PFSK-1 (cell line): ENCODE data around the gene TOM1L2.
A peak's percentile ranks its signal among the peaks of the same experiment; 100 is the strongest.

ENCODE experiments used
- FOXP2 ChIP-seq: optimal IDR thresholded peaks from 2 replicates; pipeline ENCODE3; 2011; ENCODE audit warnings: borderline replicate concordance, control low read depth, inconsistent platforms; ENCODE audit not compliant: insufficient read depth; ENCODE audit errors: extremely low read length, extremely low read depth
- POLR2AphosphoS5 ChIP-seq: IDR thresholded peaks from 2 replicates; pipeline ENCODE4 v1.6.1; 2012; ENCODE audit warnings: low read depth, mild to moderate bottlenecking, control low read depth, low read length, moderate library complexity
- REST ChIP-seq, 2 experiments: IDR thresholded peaks; 2 replicates each; pipeline versions ENCODE4 v1.6.1 to v1.8.0; 2011 to 2012; ENCODE audit warnings: low read depth in 2 of 2, low read length in 2 of 2, control low read depth in 1 of 2, inconsistent platforms in 1 of 2, mild to moderate bottlenecking in 1 of 2, moderate library complexity in 1 of 2; ENCODE audit not compliant: insufficient read depth in 1 of 2
- SIN3A ChIP-seq: IDR thresholded peaks from 2 replicates; pipeline ENCODE4 v1.6.1; 2012; ENCODE audit warnings: mild to moderate bottlenecking, low read length, moderate library complexity, borderline replicate concordance; ENCODE audit not compliant: insufficient read depth
- TAF1 ChIP-seq: IDR thresholded peaks from 2 replicates; pipeline ENCODE4 v1.6.1; 2012; ENCODE audit warnings: low read length, control low read depth, borderline replicate concordance; ENCODE audit not compliant: insufficient read depth

Gene TOM1L2

DNA sequence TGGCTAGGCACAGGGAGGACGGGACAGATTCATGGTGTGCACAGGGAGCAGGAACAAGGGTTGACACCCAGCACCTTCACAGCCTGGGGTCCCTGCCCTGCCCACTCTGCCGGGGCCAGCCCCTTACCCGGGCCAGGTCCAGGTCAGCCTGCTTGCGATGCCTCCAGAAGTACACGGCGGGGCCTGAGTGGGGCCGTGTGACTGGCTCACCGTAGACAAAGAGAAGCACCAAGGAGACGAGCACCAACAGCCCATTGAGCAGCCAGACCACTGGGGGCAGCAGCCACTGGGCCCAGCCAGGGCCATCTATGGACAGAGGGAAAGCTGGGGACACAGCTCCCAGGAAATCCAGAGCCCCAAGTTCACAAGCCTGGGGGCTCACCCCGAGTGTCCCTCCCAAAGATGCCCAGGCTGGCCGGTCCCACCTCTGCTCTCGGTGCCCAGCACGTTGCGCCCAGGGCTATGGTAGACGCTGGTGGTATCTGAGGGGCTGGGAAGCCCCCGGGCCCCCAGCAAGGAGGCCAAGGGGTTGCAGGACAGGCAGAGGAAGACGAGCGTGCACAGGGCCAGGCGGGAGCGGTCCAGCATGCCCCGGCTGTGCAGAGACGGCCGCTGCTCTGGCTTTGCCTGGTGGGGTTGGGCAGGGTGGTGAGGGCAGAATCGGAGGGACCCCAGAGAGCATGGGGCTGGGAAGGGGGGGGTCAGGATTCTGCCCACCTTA, 155.2 kb downstream of the TOM1L2 start:
- TF ChIP-seq TAF1 (no peak), POLR2AphosphoS5 (peak; percentile 51; the same call in 1 of the 2 replicates)

DNA sequence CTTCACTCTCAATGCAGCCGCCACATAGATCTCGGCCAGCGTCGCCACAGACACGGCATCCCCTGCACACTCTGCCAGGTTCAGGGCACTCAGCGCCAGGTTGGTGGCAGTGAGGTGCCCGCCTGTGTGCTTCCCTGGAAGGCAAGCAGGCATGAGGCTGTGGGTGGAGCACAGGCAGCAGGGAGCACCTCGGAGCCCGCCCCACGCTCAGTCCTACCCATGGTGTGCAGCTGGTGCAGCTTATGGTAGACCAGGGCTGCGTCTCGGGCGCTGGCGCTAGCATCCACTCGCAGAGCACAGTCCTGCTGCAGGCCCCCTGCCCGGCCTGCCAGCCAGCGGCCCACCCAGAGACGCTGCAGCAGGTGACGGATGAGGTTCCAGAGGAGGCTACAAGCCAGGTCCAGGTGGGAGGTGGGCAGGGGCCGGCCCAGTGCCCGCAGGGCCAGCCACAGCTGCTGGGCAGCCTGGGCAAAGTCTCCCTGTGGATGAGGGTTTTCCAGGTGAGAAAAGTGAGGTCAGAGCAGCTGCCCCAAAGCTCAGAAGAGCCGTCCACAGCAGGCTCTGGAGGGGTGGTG, 155.9 kb downstream of the TOM1L2 start:
- no peak for TF ChIP-seq SIN3A
- TF ChIP-seq REST (IDR thresholded peaks at IDR 0.05; ENCODE audit: insufficient read depth in 1 of 2, low read depth in 2 of 2, low read length in 2 of 2): no peak
- TF ChIP-seq FOXP2: no peak
- TF ChIP-seq TAF1: no peak
- no peak; the same call in 1 of the 2 replicates for TF ChIP-seq POLR2AphosphoS5

DNA sequence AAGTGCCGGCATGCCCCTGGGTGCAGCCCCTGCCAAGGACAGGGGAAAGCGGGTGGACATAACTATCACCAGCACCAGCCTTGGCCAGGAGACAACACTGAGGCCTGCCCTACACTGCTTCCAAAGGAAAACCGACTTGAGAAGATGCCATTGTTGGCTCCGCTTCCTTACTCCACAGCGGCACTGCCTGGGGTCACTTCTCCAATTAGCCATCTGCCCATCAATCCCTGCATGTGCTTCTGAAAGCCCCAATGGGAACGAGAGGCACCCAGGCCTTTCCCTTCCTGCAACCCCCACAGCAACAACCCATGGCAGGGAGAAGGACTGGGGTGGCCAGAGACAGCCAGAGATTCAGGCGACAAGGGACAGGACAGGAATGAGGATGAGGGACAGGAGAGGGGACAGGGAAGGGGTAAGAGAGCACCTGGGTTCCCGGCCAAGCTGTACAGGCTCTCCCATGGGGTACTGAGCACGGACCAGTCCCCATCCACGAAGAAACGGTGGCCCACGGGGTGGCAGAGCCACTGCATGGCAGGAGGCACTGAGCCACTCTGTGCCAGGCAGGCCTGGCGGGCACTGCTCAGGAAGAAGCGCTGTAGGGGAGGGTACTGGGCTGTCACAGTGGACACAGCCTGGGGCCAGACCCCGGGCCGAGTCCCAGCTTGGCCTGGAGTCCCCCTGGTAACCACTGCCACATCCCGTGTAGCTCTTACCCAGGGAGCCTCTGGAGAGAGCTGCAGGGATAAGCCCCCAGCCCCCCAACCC, 156.6 kb downstream of the TOM1L2 start:
- TF ChIP-seq FOXP2 (no peak), POLR2AphosphoS5 (no peak; the same call in 1 of the 2 replicates), SIN3A (no peak), TAF1 (no peak), REST (IDR thresholded peaks at IDR 0.05; ENCODE audit: insufficient read depth in 1 of 2, low read depth in 2 of 2, low read length in 2 of 2) (no peak)

DNA sequence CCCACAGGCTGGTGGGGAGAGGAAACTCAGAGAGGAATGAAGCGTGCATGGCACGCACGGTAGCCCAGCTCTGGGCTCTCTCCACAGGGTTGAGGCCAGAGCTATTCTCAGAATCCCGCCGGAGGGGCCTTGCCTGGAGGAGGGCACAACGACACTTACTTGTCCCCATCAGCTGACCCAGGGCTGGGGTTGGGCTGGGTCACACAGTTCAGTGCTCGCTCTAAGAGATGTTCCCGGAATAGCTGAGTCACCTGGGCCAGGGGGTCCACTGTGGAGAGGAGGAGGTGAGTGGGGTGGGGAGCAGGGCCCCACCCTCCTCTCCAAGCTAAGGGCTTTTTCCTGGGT, 157.2 kb downstream of the TOM1L2 start:
- TF ChIP-seq TAF1 (no peak), POLR2AphosphoS5 (no peak), SIN3A (no peak), FOXP2 (no peak), REST (IDR thresholded peaks at IDR 0.05; ENCODE audit: insufficient read depth in 1 of 2, low read depth in 2 of 2, low read length in 2 of 2) (no peak)

DNA sequence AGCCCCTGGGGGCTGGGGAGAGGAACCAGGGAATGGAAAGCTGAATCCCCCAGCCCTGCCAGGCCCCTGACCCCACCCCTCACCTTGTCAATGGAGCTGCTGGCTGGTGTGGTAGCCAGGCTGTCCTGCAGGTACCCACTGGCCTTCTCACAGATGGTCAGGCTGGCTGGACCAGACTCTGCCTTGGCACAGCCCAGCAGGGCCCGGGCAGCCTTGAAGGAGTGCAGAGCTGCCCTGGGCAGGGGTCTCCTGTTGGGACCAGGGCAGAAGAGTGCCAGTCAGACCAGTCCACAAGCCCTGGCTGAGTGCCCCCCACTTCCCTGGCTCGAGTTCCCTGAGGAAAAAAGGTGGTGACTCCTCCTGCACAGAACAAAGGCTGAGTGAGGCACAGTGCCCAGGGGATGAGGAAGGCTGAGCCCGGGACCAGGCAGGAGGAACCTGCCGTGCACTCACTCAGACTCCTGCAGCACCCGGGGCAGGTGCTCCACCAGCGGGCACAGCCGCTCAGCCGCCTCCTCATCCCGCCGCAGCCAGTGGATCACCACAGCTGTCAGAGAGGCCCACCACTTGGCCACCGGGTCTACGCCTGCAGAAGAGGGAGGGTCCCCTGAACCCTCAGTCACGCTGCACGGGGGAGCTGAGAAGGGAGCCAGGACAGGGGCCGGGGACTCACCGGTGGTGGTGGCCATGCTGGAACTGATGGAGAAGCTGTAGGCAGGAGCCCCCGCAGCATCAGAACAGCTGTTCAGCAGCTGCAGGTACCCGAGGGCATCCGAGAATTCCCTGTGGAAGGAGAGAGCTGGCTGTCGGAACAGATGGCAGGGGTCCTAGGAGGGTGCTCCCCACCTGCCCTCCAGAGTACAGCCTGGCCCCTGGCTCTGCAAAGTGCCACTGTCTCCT, 157.8 kb downstream of the TOM1L2 start:
- no peak for TF ChIP-seq FOXP2
- TF ChIP-seq REST (IDR thresholded peaks at IDR 0.05; ENCODE audit: insufficient read depth in 1 of 2, low read depth in 2 of 2, low read length in 2 of 2): no peak
- no peak for TF ChIP-seq TAF1
- no peak for TF ChIP-seq POLR2AphosphoS5
